Posterior cingulate gyrus (tissue), 11 donors: ENCODE measurements around the gene FRMD3.

Experiments
- DNase-seq, 10 donors: peaks; one replicate each; pipeline versions ENCODE4 v3.0.0 to v3.0.0-alpha.2; 2020 to 2021; ENCODE audit warnings: mixed read lengths in 3 of 10
- intact Hi-C: fragments of 100-400 bp; cut with DNase I; formaldehyde crosslinking; loops from one replicate; pipeline ENCODE4 v1.15.1; 2023

FRMD3 gene

DNA sequence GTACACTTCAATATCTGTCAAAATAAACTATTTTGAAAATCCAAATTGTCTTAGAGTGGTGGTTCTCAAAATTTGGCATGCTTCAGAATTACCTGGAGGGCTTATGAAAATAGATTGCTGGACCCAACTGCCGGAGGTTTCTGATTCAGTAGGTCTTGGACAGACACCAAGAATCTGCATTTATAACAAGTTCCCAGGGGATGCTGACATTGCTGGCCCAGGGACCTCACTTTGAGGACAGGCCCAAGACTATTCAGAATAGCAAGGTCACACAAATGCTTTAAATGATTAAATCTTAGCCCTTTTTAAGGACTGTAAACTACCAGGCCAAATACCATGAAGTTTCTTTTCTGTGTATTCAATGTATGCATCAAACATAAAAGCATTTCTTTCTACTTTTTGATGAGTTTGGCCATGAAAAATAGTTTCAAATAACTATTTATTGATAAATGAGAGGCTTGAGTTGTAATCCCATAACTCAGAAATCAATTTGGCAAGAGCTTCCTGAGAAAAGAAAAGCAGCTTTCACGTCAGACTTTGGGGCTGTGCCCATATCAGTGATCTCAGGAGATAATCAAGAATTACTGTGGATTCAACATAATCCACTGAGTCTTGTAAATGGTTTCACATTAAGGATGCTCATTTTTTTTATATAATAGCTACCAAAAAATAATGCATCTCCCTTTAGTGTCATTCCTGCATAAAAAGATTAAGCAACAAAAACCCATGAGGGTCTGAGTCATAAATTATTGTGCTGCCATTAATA lies 191.4 kb downstream of the FRMD3 start:
- DNase-seq = no peak
- intact Hi-C loops = no loop called here

DNA sequence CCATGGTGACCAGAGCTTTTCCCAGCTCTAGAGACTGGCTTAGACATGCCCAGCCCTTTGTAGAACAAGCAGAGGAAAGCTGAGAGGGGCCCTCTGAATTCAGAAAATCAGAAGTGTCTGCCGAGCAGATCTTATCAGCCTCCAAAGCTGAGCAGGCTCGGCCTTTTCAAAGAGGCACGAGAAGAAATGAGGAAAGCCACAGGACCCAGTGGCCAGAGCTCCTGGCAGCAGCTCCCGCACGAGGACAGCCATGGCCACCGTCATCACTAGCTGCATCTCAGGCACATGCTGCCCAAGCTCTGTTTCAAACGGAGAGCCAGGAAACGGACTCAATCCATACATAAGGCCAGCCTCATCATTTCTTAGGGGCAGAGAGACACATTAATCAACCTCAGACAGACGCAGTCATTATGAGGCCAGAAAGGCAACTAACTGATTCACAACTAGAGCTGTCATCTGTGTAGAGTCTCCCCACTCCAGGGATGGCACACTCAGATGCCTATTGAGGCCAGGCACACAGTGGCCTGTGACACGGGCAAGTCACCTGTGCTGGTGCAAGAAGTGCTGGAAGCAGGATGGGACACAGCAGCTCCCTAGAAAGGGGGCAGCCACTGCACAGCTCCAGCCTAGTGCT lies 194.7 kb downstream of the FRMD3 start:
- intact Hi-C loops = no loop called here
- peak in 1 of 10 donors; percentile 55 for DNase-seq

DNA sequence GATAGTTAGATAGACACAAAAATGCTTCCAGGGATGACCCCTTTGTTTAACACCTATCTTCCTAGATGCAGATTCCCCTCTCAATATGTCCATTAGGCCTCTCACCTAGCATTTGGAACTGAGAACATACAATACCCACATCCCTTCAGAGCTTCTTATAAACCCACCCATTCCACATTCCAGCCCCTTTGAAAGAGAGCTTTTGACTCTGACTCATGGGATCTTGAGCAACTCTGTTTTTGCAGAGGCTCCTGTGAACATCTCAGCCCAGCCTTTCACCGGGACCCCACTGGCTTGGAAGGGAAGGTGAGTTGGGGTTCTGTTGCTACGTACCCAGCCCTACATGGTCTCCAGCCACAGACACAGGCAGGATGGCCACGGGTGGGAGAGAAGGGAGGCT lies 195.5 kb downstream of the FRMD3 start:
- peak in 1 of 10 donors; percentile 68 for DNase-seq
- intact Hi-C loops = no loop called here

DNA sequence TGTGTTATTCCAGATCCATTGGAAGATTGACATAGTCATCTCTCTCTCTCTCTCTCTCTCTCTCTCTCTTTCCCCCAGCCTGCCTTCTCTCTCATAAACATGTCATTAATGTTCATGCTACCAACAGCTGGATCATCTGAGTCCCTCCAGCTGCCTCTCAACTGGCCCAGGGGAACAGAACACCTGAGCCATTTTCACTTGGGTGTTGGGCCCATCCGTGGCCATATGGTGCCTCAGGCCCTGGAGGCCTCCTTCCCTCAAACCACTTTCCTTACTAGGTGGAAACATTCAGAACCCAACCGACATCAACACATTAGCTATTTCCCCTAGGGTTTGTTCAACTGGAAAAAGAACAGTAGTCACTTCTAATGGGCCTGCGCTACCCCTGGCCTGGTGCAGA lies 196.2 kb downstream of the FRMD3 start:
- intact Hi-C loops = no loop called here
- DNase-seq = no peak

DNA sequence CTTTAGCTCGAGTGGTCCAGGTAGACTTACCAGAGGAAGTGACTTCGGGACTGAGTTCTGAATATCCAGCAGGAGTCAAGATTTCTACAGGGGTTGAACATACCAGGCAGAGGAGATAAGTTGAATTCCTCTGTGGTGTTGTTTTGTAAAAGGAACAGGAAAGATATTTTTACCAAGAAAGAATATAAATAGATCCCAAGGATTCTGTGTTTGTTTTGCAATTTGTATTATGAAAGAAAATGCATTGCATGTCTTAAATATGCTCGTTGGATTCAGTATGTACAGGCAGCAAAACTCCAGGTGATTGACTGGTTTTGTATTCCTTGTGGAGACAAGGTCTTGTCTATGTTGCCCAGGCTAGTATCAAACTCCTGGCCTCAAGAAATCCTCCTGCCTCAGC lies 197.8 kb downstream of the FRMD3 start:
- intact Hi-C loops = no loop called here
- no peak for DNase-seq

DNA sequence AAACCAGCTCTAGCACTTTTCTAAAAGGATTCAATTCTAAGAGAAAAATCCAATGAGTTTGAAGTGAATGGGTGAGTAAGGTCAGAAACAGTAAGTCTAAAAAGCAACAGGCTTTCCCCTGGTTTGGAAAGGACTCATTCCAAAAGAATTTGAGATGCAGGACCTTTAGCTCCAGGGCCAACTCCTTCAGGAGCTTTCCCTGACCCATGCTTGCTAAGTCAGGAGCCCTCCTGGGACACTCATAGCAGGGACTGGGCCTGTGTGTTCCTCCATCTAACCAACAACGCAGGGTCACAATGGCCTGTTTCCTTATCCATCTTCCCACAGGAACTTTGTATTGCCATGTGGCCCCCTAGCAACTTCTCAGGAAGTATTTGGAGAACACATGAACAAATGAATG lies 198.8 kb downstream of the FRMD3 start:
- DNase-seq = no peak
- intact Hi-C loops = loop anchor here (10.0 kb wide), 2 partner anchors 125 to 285 kb away; partner anchors contain the start of gene IDNK

DNA sequence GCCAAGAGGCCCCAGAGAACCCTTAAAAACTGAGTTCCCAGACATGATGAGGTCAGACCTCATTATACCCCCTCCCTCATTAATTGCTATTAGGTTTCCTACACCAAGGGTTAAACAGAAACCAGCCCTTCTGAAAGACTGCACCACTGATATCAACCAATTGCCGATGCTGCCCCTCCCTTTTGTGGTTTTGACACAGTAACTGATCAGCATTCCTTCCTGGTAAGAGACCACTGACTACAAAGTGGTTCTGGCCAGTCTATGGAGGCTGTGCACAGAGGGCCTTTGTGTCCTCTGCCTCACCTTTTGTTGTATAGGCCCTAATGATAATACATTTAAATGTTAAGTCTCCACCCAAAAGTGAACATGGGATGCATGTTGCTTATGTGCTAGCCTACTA lies 201.5 kb downstream of the FRMD3 start:
- DNase-seq = no peak
- intact Hi-C loops = loop anchor here (10.0 kb wide), 2 partner anchors 122 to 288 kb away; partner anchors contain the start of gene IDNK

DNA sequence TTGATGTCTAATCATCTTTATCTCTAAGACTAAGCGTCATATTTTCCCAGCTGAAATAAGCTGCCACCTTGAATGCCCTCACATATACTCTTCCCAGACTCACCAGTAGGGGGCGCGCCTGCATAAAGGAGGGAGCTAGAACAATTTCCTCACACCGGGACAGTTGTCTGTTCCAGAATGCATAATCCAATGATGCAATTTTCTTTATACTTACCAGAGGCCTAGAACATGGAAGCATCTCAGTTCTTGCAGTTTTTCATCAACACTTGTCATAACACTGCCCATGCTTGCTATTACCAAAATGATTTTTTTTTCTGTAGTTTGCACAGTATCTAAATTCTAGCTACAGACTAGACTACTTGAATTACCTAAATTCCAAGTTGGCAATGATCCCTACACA lies 203.9 kb downstream of the FRMD3 start:
- peak; percentile 53 to 96 (median 82) for DNase-seq
- intact Hi-C loops = loop anchor here (1.0 to 10.0 kb wide), 4 partner anchors 120 to 290 kb away; partner anchors contain the start of gene IDNK

DNA sequence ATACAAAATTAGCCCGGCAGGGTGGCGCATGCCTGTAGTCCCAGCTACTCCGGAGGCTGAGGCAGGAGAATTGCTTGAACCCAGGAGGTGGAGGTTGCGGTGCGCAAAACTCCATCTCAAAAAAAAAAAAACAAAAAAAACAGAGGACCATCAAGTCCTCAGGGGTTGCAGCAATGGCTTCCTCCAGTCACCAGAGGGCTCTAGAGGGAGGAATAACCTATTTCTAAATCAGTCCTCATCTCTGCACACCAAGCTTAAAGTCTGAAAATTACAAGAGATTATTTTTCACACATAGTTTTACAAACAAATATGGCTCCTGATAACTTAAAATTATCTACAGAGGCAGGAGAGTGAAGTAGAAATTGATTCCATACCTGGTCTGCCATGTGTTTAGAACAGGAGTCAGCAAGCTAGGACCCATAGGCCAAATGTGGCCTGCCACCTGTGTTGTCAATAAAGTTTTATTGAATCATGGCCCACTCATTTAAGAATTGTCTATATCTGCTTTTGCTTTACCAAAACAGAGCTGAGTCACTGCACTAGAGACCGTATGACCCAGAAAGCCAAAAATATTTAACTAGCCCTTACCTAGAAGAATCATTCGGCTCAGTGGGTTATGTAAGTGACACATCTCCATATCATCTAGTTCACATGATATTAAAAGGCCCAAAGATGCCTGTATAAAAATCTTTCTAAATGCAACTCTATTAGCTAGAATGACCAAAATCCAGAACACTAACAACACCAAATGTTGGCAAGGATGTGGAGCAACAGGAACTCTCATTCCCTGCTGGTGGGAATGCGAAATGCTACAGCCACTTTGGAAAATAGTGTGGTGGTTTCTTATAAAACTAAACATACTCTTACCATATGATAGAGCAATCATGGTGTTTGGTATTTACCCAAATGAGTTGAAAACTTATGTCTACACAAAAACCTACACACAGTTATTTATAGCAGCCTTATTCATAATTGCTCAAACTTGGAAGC lies 207.7 kb downstream of the FRMD3 start:
- intact Hi-C loops = loop anchor here (5.0 to 10.0 kb wide), 3 partner anchors 116 to 294 kb away; partner anchors contain the start of gene IDNK

DNA sequence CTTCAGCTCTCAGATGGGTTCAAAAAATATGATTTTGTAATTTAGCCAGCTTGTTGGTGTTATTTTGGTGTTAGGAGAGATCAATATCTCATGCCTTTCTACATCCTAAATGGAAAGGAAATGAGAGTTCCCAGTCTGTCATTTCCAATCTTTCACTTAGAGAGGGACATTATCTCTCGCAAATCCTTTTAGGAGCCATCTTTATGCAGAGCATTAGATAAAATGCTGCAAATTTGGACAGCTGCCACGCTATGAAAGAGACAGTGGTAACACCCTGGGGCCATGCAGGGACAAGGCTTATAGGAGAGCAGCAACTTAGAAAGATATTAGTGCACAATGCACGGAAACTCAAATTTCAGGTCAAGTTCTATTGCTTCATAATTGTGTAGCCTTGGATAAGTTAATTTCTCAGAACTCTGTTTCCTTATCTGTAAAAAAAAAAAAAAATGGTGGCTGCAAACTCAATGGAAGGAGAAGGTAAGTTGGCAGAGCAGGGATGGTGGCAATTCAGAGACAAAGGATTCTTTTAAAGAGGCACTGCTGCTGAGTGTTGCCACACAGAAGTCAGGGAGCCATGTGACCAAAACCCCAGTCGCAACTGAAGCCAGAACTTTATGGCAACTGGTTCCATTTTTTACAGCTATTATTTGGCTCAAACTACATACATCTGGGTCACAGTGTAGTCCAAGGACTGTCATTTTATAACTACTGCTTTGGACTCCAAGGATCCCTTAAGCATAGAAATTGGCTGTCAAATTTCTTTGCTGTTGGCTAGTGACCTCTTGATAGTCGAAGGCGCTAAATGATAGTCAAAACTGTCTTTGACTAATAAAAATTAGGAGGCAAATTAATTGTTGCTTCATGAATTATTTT lies 210.2 kb downstream of the FRMD3 start:
- intact Hi-C loops = no loop called here
- no peak for DNase-seq

More for the DNA sequence above, 207.7 kb downstream of the FRMD3 start:
- DNase-seq = no peak

DNA sequence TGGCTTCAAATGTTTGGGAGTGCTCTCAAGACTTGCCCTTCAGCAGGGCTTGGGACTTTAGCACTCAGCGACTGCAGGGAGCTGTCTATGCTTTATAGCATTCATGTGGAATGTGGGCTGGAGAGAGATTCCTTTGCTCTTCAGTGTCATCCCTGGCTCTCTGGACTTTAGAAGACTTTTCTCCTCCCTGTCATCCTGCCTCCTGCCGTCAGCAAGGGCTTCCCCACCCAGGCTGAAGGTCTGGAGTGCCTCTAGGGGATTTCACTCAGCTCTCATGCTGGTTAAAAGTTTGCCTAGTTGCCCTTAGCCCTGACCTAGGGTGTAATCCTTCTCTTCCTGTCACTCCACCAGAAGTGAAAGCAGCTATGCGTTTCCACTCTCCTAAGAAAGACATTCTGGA lies 210.9 kb downstream of the FRMD3 start:
- DNase-seq = no peak

DNA sequence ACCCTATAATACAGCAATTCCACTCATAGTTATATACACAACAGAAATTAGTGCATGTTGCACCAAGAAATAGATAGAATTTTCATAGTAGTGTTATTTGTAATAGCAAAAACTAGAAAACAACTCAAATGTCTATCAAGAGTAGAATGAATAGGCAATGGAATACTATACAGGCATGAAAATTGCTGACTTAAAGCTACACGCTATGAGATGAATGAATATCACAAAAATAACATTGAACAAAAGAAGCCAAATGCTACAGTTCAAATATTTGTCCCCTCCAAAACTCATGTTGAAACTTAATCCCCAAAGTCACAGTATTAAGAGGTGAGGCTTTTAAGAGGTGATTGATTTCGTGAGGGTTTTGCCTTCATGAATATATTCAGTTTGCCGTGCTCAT lies 215.1 kb downstream of the FRMD3 start:
- DNase-seq = no peak
- intact Hi-C loops = no loop called here

More for the DNA sequence above, 210.9 kb downstream of the FRMD3 start:
- intact Hi-C loops = no loop called here

DNA sequence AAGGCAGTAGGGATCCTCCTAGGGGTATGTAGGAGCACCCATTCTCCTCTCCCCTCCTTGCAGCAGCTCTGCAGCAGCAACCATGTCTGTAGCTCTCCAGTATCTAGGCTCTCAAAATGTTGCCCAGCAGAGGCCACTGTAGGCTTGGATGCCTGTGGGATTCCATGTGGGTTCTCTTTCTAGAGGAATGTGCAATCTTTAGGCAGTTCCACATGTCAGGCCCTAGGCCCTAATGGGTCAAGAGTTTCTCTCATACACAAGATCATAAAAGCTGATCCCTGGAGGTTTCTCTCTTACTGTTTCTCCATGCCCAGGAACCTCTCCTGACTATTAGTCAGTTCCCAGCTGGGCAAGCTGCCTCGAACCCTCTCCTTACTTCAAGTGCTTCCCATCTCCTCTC lies 215.8 kb downstream of the FRMD3 start:
- intact Hi-C loops = no loop called here
- DNase-seq = no peak

DNA sequence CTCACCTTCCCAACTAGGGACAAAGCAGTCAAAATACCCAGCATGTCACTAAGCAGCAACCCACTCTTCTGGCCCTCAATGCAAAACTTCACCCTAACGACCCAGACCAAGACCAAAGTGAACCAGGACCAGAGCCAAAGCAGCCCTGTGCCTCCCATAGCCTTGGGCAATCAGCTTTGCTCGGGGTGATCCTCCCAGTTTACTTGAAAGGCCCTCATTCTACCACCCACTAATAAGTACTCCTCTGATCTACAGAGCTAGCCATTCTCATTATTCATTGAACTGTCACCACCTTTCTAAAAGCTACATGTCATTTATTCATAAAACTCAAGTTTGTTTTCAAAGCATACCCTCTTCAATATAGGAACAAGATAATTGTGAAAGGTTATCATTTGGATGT lies 221.0 kb downstream of the FRMD3 start:
- no peak for DNase-seq
- intact Hi-C loops = no loop called here

DNA sequence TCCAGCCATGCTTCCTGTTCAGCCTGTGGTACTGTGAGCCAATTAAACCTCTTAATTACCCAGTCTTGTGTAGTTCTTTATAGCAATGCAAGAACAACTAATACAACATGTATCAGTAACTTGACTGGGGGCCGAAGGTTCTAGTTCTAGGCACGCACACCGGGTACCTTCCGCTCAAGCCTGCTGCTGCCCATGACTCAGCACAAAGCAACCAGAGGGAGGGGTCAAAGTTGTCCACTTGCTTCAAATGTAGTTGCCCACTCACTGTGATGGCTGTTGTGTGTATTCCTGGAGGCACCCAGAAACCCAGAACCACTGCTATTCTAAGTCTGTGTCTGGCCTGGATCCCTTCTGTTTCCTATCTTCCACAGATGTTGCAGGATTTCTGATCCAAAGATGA lies 222.6 kb downstream of the FRMD3 start:
- DNase-seq = no peak
- intact Hi-C loops = no loop called here

DNA sequence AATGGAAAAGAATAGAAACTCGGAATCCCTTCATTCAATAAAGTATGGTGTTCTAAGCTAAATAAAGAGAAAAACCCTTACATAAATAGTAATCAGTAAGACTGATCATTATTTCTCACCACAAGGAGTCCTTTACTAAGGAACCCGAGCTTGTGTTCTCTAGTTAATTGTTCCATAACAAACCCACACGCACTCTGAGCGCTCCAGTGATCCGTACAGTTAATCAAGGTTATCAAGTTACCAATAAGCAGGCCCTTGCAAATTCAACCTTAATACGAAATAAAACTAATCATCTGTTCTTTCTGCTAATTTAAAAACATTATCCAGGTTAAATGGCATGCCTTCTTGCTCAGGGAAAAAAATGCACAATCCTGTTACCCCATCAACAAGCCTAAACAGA lies 224.4 kb downstream of the FRMD3 start:
- no peak for DNase-seq
- intact Hi-C loops = no loop called here

DNA sequence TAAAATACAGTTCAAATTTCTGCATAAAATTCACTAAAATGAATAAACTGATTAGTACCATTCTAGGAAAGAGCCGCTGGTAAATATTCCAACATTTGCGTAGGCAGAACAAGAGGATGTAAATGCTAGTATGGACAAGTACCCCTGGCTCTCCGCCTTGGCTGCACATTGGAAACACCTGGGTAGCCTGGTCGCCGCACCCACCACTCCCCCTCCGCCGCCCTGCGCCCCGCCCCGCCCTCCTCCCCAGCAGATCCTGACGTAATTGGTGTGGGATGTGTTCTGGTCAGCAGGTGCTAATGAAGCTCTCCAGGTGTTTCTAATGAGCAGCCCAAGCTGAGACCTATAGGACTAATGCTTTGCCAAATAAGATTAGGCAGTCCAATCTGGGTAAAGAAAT lies 225.7 kb downstream of the FRMD3 start:
- intact Hi-C loops = no loop called here
- DNase-seq = no peak

DNA sequence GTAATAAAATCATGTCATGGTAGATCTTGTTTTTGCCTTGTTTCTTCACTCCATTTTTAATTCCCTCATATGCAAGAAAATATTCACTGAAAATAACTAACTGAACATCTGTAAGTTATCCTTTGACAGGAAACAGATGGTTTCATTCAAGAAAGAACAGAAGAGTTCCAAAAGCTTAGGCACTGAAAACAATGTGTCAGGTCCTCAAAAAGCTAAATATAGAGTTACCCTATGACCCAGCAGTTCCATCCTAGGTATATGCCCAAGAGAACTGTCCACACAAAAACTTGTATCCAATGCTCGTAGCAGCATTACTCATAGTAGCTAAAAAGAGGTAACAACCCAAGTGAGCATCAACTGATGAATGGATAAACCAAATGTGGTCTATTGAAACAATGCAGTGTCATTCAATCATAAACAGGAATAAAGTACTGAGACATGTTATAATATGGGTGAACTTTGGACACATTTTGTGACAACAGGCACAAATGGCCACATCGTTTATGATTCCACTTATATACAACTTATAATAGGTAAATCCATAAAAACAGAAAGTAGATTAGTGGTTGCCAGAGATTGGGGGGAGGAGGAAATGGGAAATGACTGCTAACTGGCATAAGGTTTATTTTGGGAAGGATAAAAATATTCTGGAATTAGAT lies 231.0 kb downstream of the FRMD3 start:
- intact Hi-C loops = no loop called here
- no peak for DNase-seq

DNA sequence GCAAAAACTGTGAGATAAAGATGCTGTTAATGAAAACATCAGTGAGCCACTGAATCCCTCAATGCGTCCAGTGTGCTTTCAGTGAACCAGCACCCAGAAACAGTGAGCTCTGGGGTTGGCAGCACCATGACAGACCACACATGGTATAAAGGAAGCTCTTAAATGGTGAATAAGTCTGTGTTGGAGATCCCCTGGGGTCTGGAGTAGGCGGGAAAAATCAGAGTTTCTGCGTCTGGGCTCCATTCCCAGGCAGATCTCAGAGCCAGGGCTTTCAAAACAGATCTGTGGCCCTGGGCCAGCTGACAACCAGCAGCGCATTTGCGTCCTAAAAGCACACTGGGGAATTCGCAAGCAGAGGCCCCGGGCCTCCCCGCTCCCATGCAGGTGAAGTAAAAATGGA lies 233.5 kb downstream of the FRMD3 start:
- DNase-seq = peak; percentile 52 to 95 (median 76)
- intact Hi-C loops = no loop called here
